ENCODE measurements around the gene CADPS.

The CADPS gene

DNA sequence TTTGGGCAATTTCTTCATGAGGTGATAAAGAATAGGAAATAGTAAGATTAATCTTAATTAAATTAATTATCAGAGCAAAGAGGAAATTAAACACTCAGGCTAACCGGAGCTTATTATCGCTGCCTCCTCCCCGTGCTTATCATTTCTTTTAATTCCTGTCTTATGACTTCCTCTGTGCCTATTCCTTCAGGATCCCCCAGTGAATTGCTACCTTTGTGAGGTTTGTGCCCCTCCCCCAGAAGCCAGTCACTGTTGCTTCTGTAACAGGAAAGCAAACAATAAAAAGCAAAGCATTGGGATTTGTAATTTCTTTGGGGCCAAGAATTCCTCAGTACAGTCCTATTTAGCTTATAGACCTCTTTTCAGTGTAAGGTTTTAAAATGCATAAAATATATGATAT lies 164.5 kb downstream of the CADPS start:
- Mint-ChIP-seq H3K36me3 (ENCODE audit: low read depth) (no peaks in the 10 kb centered on the region), H3K4me3 (no peak overlapping the region), H3K9me3 (no peaks in the 10 kb centered on the region), H3K27ac (no peak overlapping the region), H3K27me3 (ENCODE audit: low read depth, poor library complexity) (no peaks in the 10 kb centered on the region), H3K4me1 (peaks cover 52% of the 10 kb centered on the region)
- DNase-seq = no peak
- TF ChIP-seq, protein P1, sequence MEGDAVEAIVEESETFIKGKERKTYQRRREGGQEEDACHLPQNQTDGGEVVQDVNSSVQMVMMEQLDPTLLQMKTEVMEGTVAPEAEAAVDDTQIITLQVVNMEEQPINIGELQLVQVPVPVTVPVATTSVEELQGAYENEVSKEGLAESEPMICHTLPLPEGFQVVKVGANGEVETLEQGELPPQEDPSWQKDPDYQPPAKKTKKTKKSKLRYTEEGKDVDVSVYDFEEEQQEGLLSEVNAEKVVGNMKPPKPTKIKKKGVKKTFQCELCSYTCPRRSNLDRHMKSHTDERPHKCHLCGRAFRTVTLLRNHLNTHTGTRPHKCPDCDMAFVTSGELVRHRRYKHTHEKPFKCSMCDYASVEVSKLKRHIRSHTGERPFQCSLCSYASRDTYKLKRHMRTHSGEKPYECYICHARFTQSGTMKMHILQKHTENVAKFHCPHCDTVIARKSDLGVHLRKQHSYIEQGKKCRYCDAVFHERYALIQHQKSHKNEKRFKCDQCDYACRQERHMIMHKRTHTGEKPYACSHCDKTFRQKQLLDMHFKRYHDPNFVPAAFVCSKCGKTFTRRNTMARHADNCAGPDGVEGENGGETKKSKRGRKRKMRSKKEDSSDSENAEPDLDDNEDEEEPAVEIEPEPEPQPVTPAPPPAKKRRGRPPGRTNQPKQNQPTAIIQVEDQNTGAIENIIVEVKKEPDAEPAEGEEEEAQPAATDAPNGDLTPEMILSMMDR (IDR thresholded peaks at IDR 0.05) = no peak

DNA sequence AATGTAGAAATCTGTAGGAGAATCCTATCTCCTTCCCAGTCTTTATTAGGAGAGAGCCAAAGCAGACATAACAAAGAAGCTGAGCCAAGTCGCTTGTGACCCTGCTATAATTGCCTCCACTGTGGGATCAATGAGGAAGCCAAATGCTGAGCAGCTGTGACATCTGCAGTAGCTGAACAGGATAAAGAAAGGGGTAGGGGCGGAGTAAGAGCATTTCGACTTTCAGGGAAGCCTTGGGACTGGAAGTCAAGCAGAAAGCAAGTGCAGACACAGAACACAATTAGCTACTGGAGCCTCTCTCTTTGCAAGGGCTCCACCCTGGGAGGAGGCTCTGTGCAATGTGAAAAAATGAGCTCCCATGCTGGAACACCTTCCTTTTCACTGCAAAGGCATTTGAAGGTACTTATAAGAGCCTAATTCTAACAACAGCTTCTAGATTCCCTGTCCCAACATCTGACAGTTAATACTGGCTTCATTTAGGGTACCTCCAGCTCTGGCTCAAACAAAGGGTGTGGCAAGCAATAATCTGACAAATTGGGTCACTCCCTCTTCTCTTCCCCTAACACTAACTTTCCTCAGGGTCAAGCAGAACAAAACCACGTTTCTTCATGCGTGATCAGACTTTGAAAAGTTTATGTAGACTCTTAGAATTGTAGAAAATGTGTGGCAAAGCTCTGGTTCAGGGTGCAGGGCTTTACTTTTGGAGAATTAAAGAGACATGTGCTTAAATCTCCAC lies 166.4 kb downstream of the CADPS start:
- H3K27ac Mint-ChIP-seq = peak overlapping the region; percentile 79
- DNase-seq = no peak
- no peaks in the 10 kb centered on the region for H3K27me3 Mint-ChIP-seq (ENCODE audit: low read depth, poor library complexity)
- H3K36me3 Mint-ChIP-seq (ENCODE audit: low read depth) = no peaks in the 10 kb centered on the region
- no peak overlapping the region for H3K4me3 Mint-ChIP-seq
- no peaks in the 10 kb centered on the region for H3K9me3 Mint-ChIP-seq
- peaks cover 46% of the 10 kb centered on the region for H3K4me1 Mint-ChIP-seq
- TF ChIP-seq, protein P1 (IDR thresholded peaks at IDR 0.05) = no peak

DNA sequence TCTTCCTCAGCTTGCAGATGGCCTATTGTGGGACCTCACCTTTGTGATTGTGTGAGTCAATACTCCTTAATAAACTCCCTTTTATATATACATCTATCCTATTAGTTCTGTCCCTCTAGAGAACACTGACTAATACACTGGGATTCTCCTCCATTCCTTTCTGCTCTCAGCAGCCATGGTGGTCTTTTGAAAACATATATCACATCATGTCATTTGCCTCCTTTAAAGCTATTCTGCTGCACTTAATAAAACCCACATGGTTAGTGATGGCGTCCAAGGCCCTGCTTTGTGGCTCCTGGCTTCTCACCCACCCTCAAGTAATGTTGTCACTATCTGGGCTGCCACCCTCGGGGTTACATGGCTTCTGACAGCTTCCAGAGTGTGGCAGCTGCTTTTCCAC lies 169.5 kb downstream of the CADPS start:
- Mint-ChIP-seq H3K4me1 (peaks cover 19% of the 10 kb centered on the region), H3K4me3 (no peak overlapping the region), H3K9me3 (no peaks in the 10 kb centered on the region), H3K36me3 (ENCODE audit: low read depth) (no peaks in the 10 kb centered on the region), H3K27ac (no peak overlapping the region), H3K27me3 (ENCODE audit: low read depth, poor library complexity) (no peaks in the 10 kb centered on the region)
- TF ChIP-seq, protein P1 (IDR thresholded peaks at IDR 0.05) = no peak
- no peak for DNase-seq

DNA sequence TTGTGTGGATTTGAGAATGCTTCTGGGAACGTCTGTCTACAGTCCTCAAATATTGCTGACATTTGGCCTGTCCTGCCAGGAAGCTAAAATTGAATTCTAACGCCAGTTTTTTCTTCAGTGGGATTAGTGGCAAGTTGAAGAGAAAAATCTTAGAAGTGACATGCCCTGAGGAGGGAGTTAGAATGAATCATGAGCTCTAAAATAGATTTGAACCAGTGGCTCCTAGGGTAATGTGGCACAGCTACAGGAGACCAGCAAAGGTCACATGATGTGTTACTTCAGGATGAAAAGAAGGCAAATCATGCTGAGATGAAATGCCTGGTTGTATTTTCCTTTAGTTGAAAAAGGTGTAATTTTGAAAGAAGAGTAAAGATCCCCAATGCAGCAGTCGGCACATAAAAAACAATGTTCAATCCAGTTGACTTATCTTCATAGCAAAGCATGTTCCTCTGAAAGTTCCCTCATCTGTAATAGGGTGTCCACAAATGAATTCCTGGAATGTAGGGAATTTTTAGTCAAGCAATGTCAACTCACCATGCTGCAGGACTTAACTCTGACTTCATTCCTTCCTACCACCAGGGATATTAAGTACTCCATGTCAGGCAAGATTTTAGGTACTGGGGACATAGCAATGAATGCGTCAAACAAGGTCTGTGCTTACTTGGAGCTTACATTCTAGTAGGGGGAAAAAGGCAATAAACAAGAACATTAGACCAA lies 171.6 kb downstream of the CADPS start:
- no peak for DNase-seq
- Mint-ChIP-seq H3K27me3 (ENCODE audit: low read depth, poor library complexity) (no peaks in the 10 kb centered on the region), H3K27ac (no peak overlapping the region), H3K4me1 (peaks cover 4% of the 10 kb centered on the region), H3K36me3 (ENCODE audit: low read depth) (no peaks in the 10 kb centered on the region), H3K4me3 (no peak overlapping the region), H3K9me3 (no peaks in the 10 kb centered on the region)
- TF ChIP-seq, protein P1 (IDR thresholded peaks at IDR 0.05) = no peak

DNA sequence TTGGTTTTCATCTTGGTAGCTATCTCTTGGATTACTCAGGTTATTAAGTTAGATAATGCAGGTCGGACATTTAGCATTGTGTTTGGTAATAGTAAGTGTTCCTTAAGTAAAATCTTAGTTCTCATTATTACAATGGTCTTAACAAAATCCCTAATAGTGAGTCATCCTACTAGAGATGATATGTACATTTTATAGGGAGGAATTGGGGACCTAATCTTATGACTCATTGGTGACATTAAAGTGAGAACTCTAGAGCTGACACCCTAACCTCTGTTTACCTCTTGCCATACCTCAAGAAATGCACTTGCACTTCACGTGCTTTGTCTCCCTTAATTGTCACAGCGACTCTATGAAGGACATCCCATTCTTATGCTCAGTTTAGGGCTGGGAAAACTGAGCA lies 174.9 kb downstream of the CADPS start:
- TF ChIP-seq, protein P1 (IDR thresholded peaks at IDR 0.05) = no peak
- no peaks in the 10 kb centered on the region for H3K27me3 Mint-ChIP-seq (ENCODE audit: low read depth, poor library complexity)
- no peaks in the 10 kb centered on the region for H3K9me3 Mint-ChIP-seq
- no peaks in the 10 kb centered on the region for H3K4me1 Mint-ChIP-seq
- H3K27ac Mint-ChIP-seq = no peak overlapping the region
- H3K36me3 Mint-ChIP-seq (ENCODE audit: low read depth) = no peaks in the 10 kb centered on the region
- H3K4me3 Mint-ChIP-seq = no peak overlapping the region
- DNase-seq = no peak
